ENCODE measurements around the gene RFTN1. TPM values are rescaled to one million over a fixed set of nuclear protein-coding genes. Genes with fewer than 3 reads are reported as not detected.

Gene RFTN1
- total RNA-seq, 1 experiment from 2014 or later, result 2.2 TPM

DNA sequence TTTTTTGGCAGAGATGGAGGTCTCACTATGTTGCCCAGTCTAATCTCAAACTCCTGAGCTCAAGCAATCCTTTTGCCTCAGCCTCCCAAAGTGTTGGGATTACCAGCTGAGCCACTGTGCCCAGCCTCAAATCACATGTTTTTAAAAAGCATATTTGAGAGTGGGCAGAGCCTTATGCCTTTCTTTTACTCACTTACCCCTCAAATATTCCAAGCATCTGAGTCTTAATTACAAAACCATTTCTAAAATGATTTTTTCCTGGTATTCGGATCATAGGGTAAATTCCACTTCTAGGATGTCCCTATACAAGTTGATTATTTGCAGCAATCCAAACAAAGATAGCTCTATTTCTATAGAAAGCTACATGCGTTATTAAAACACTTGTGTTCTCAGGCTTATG is 106.1 kb downstream of the RFTN1 start:
- no peak overlapping the region for H3K4me2 ChIP-seq (ENCODE audit: insufficient read depth, insufficient read length, low read length)
- Mint-ChIP-seq H3K9me3 (no peaks in the 10 kb centered on the region; a peak in 1 of 5 replicates), H3K4me3 (no peak overlapping the region), H3K4me1 (peaks cover 8 to 12% of the 10 kb centered on the region in 2 experiments), H3K36me3 (ENCODE audit: insufficient read depth in 1 of 3, low read depth in 3 of 3) (no peaks in the 10 kb centered on the region), H3K27ac (no peak overlapping the region), H3K27me3 (ENCODE audit: low read depth) (peaks cover 7% of the 10 kb centered on the region)
- H3K14ac ChIP-seq (ENCODE audit: insufficient read depth, low read length), result no peak overlapping the region
- no peak overlapping the region for H3K9ac ChIP-seq (ENCODE audit: extremely low read depth, insufficient read length, low read length)
- no peaks in the 10 kb centered on the region for H3K27me3 ChIP-seq (ENCODE audit: insufficient read depth, low read length)
- H3K79me1 ChIP-seq (ENCODE audit: insufficient read depth, low read depth, low read length, poor library complexity, severe bottlenecking), result no peaks in the 10 kb centered on the region
- no peak overlapping the region for H3K56ac ChIP-seq (ENCODE audit: insufficient read length, low read depth, low read length)
- H2BK5ac ChIP-seq (ENCODE audit: insufficient read length, low read length), result no peak overlapping the region
- H4K5ac ChIP-seq (ENCODE audit: insufficient read length, low read depth, low read length), result no peak overlapping the region
- H2AFZ ChIP-seq (ENCODE audit: low read length), result no peak overlapping the region
- H3K27ac ChIP-seq (ENCODE audit: insufficient read length, low read depth, low read length), result no peak overlapping the region
- H3K79me2 ChIP-seq (ENCODE audit: insufficient read depth, low read length), result no peaks in the 10 kb centered on the region
- H3K4ac ChIP-seq (ENCODE audit: low read depth, low read length), result no peak overlapping the region
- no peak overlapping the region for H2BK120ac ChIP-seq (ENCODE audit: low read depth, low read length, poor library complexity, severe bottlenecking)
- H4K8ac ChIP-seq (replicated peaks; ENCODE audit: insufficient read length, low read depth, low read length), result no peak overlapping the region
- no peak overlapping the region for H3K23ac ChIP-seq (ENCODE audit: insufficient read length, low read depth, low read length)
- H2BK20ac ChIP-seq (ENCODE audit: low read depth, low read length, poor library complexity, severe bottlenecking), result no peak overlapping the region
- DNase-seq, result no peak
- TF ChIP-seq CTCF (conservative IDR thresholded peaks at IDR 0.05), result no peak
- H2AK5ac ChIP-seq (ENCODE audit: insufficient read length, low read length), result no peak overlapping the region
- no peak overlapping the region for H4K91ac ChIP-seq (ENCODE audit: insufficient read length, low read depth, low read length)
- no peaks in the 10 kb centered on the region for H3K9me3 ChIP-seq (ENCODE audit: control insufficient read depth, low read depth, low read length)
- no peak overlapping the region for H3K18ac ChIP-seq (ENCODE audit: insufficient read length, low read depth, low read length)
- no peaks in the 10 kb centered on the region for H3K23me2 ChIP-seq (ENCODE audit: insufficient read length, low read depth, low read length, poor library complexity, severe bottlenecking)
- no peaks in the 10 kb centered on the region for H4K20me1 ChIP-seq (ENCODE audit: control insufficient read depth, insufficient read depth, insufficient read length)
- no peak overlapping the region for H2BK15ac ChIP-seq (ENCODE audit: low read depth, low read length)
- no peak overlapping the region for H2BK12ac ChIP-seq (ENCODE audit: insufficient read length, low read depth, low read length)
- WGBS (ENCODE audit: extremely low coverage, insufficient read length, low lambda C conversion rate), result no CpG with 5 or more reads among the region's 2 CpGs
- no peaks in the 10 kb centered on the region for H3K4me1 ChIP-seq (ENCODE audit: insufficient read depth, low read length)
- H3T11ph ChIP-seq (ENCODE audit: low read length), result no peak overlapping the region
